K562 (cell line): ENCODE results near the gene ANKRD33. TPM values are rescaled to one million over a fixed set of nuclear protein-coding genes. Genes with fewer than 3 reads are reported as not detected.

Source experiments
- ATAC-seq: fragments of 200-7000 bp; cut with Tn5 transposase; 3 replicates; pipeline ENCODE4 v1.9.1; 2020; ENCODE audit warnings: moderate library complexity
- BruUV-seq: library from RNA; stranded (reverse); fragments of 400-500 nt; replicated peaks from 2 replicates; lab custom pipeline; 2021; lab: Mats Ljungman, UMichigan
- CTCF ChIA-PET: fragments of 300-600 bp; formaldehyde crosslinking; extraction: SDS; loops from one replicate; lab custom pipeline; 2021; ENCODE audit warnings: low intra/inter-chr PET ratio; lab: Yijun Ruan, JAX
- POLR2A ChIA-PET: fragments of 300-600, 350-650 bp; sonication (Branson Sonifier 250); formaldehyde crosslinking; extraction: SDS; loops from one replicate; lab custom pipeline; 2021; ENCODE audit warnings: antibody characterized with exemption, inconsistent platforms; lab: Yijun Ruan, JAX
- DNase-seq, 4 experiments: peaks; one replicate each; pipeline versions ENCODE4 v3.0.0 to v3.0.0-alpha.2; 2011 to 2018; ENCODE audit warnings: low spot score in 3 of 4, mixed read lengths in 3 of 4; ENCODE audit errors: extremely low read depth in 1 of 4
- FAIRE-seq: peaks from 2 replicates; lab custom pipeline; 2011; peaks lifted over from hg19 to GRCh38; lab: Jason Lieb, UNC
- H2AFZ ChIP-seq: 2 replicates; pipeline ENCODE4 v1.6.0; 2011; ENCODE audit warnings: low read depth, low read length, control low read depth, inconsistent platforms
- H3K27ac ChIP-seq: fragments of 200-600 bp; 3 replicates; pipeline ENCODE4 v1.8.0; 2011; ENCODE audit warnings: low read depth, mild to moderate bottlenecking, control low read depth, inconsistent platforms, low read length, moderate library complexity, mixed read lengths; ENCODE audit errors: extremely low read depth
- H3K27me3 ChIP-seq, 2 experiments: fragments of 300-600 bp in 1 of 2; 2 replicates in 1 of 2; 3 replicates in 1 of 2; pipeline versions ENCODE4 v1.6.0 to v1.8.0; 2011; ENCODE audit warnings: inconsistent platforms in 2 of 2, low read length in 2 of 2, mild to moderate bottlenecking in 1 of 2, mixed read lengths in 1 of 2, moderate library complexity in 1 of 2; ENCODE audit not compliant: control insufficient read depth in 2 of 2, insufficient read depth in 2 of 2
- H3K36me3 ChIP-seq: fragments of 300-600 bp; 3 replicates; pipeline ENCODE4 v1.8.0; 2011; ENCODE audit warnings: mild to moderate bottlenecking, low read length, inconsistent platforms; ENCODE audit not compliant: control insufficient read depth, insufficient read depth
- H3K4me1 ChIP-seq, 2 experiments: fragments of 200-600 bp in 1 of 2; replicated peaks in 1 of 2; 2 replicates in 1 of 2; 3 replicates in 1 of 2; pipeline versions ENCODE4 v1.5.1 to v1.8.0; 2011; ENCODE audit warnings: inconsistent platforms in 2 of 2, low read length in 2 of 2, mild to moderate bottlenecking in 1 of 2, mixed read lengths in 1 of 2, moderate library complexity in 1 of 2; ENCODE audit not compliant: control insufficient read depth in 2 of 2, insufficient read depth in 2 of 2
- H3K4me2 ChIP-seq: 2 replicates; pipeline ENCODE4 v1.6.1; 2011; ENCODE audit warnings: low read length, control low read depth, inconsistent platforms, mixed read lengths; ENCODE audit not compliant: insufficient read depth
- H3K4me3 ChIP-seq: fragments of 200-600 bp; sonication (generic), shearing (Covaris generic); 2 replicates; pipeline ENCODE4 v1.5.1; 2016; ENCODE audit warnings: control low read depth, inconsistent platforms
- H3K79me2 ChIP-seq: fragments of 200-600 bp; 3 replicates; pipeline ENCODE4 v1.8.0; 2011; ENCODE audit warnings: low read length, inconsistent platforms; ENCODE audit not compliant: control insufficient read depth, insufficient read depth
- H3K9ac ChIP-seq, 2 experiments: 2 replicates each; pipeline versions ENCODE4 v1.6.0 to v1.6.1; 2011; ENCODE audit warnings: low read depth in 2 of 2, low read length in 2 of 2, control low read depth in 1 of 2, inconsistent platforms in 1 of 2, mild to moderate bottlenecking in 1 of 2, mixed read lengths in 1 of 2; ENCODE audit not compliant: insufficient read depth in 1 of 2
- H3K9me1 ChIP-seq: one replicate; pipeline ENCODE4 v1.6.0; 2011; ENCODE audit warnings: inconsistent platforms, mild to moderate bottlenecking, low read length, moderate library complexity; ENCODE audit not compliant: control insufficient read depth, insufficient read depth
- H3K9me3 ChIP-seq: replicated peaks from 2 replicates; pipeline ENCODE4 v1.5.1; 2011; ENCODE audit warnings: low read depth, low read length, inconsistent platforms; ENCODE audit not compliant: control insufficient read depth, insufficient read depth
- H4K20me1 ChIP-seq: replicated peaks from 2 replicates; pipeline ENCODE4 v1.6.1; 2011; ENCODE audit warnings: low read length, inconsistent platforms, mixed read lengths; ENCODE audit not compliant: control insufficient read depth, insufficient read depth
- EGR1 ChIP-seq: fragments of 450-650 bp; conservative IDR thresholded peaks from 2 replicates; pipeline ENCODE4 v1.6.1; 2017; ENCODE audit warnings: mild to moderate bottlenecking
- HEY1 ChIP-seq: fragments of 250-450 bp; sonication (Bioruptor Pico); IDR thresholded peaks from 2 replicates; pipeline ENCODE4 v1.5.0; 2020; ENCODE audit warnings: mild to moderate bottlenecking, moderate library complexity, borderline replicate concordance
- KDM1A ChIP-seq, 2 experiments: fragments of 450-650 bp; IDR thresholded peaks; 2 replicates each; pipeline ENCODE4 v1.6.1; 2016; ENCODE audit warnings: mild to moderate bottlenecking in 2 of 2
- PCBP1 ChIP-seq: fragments of 200-400 bp; formaldehyde crosslinking; IDR thresholded peaks from 2 replicates; pipeline ENCODE4 v1.6.1; 2018; ENCODE audit warnings: mild to moderate bottlenecking, low read depth, low read length; ENCODE audit not compliant: poor library complexity, severe bottlenecking
- TOE1 ChIP-seq, 2 experiments: fragments of 450-650 bp in 1 of 2; sonication (generic) in 1 of 2; formaldehyde crosslinking in 1 of 2; IDR thresholded peaks; 2 replicates each; pipeline versions ENCODE4 v1.7.1 to v1.8.0; 2016 to 2022; ENCODE audit warnings: borderline replicate concordance in 2 of 2, mild to moderate bottlenecking in 2 of 2, antibody characterized with exemption in 1 of 2, inconsistent platforms in 1 of 2, low read depth in 1 of 2, missing genetic modification reagents in 1 of 2, moderate library complexity in 1 of 2
- TRIM25 ChIP-seq: fragments of 450-650 bp; IDR thresholded peaks from 2 replicates; pipeline ENCODE4 v1.7.0; 2016; ENCODE audit warnings: borderline replicate concordance
- VEZF1 ChIP-seq: fragments of 200-800 bp; sonication (Bioruptor generic); IDR thresholded peaks from 2 replicates; pipeline ENCODE4 v1.6.1; 2017; ENCODE audit warnings: missing genetic modification characterization, missing compliant biosample characterization
- ZNF431 ChIP-seq: sonication (generic); formaldehyde crosslinking; IDR thresholded peaks from 2 replicates; pipeline ENCODE4 v1.8.0; 2022; ENCODE audit warnings: mild to moderate bottlenecking, missing genetic modification reagents
- ZNF785 ChIP-seq: fragments of 250-450 bp; sonication (Bioruptor Pico); IDR thresholded peaks from 2 replicates; pipeline ENCODE4 v1.4.0; 2020; ENCODE audit warnings: mild to moderate bottlenecking
- WGBS: fragments of 100-300 bp; shearing (Covaris generic); methylation state at CpG from one replicate; pipeline ENCODE4 v1.1.6; 2016; ENCODE audit warnings: low coverage, mixed read lengths; ENCODE audit not compliant: insufficient coverage; ENCODE audit errors: missing lambda C conversion rate; 5-methylcytosine and 5-hydroxymethylcytosine counted together
- in situ Hi-C: fragments of 300-500 bp; cut with MboI; formaldehyde crosslinking; loops from 4 replicates; pipeline ENCODE4 v1.15.0; 2018; ENCODE audit warnings: inconsistent platforms, mixed read lengths
- intact Hi-C: fragments of 100-400 bp; cut with micrococcal nuclease; formaldehyde crosslinking; loops from 2 replicates; pipeline ENCODE4 v1.14.2; 2022
- polyA plus RNA-seq, 8 experiments: library from polyadenylated mRNA; depleted of rRNA in 4 of 8; stranded (reverse) in 5 of 8; unstranded in 3 of 8; fragments of >200 nt; fragmentation: Nextera tagmentation in 2 of 8; fragmentation: Illumina TruSeq in 1 of 8; extraction: Ambion mirVana in 2 of 8; extraction: Trizol in 1 of 8; gene quantifications; 2 replicates each; pipeline versions ENCODE4 v1.2.1 to v1.2.3, GENCODE V29; 2011 to 2014; ENCODE audit warnings: inconsistent platforms in 1 of 8, missing spikeins in 1 of 8
- total RNA-seq, 7 experiments: library from RNA; depleted of rRNA in 6 of 7; stranded (reverse); fragments of >200 nt in 6 of 7; fragmentation: Illumina TruSeq in 2 of 7; extraction: Trizol in 2 of 7; gene quantifications; 2 replicates each; pipeline versions ENCODE4 v1.2.1 to v1.2.3, GENCODE V29; 2011 to 2021; ENCODE audit warnings: low replicate concordance in 1 of 7

Gene ANKRD33
- total and polyA plus RNA-seq, 9 of the 15 experiments (the other 6 are each of a cell fraction or from before 2014, with no cell fraction given) = 0.04 to 0.11 (median 0.07) TPM; not detected in 4

GRCh38 chr12:51846911-51847642, 40.8 kb upstream of the ANKRD33 start:
- in situ Hi-C loops = no loop called here
- peaks cover 0 to 21% of the 10 kb centered on the region in 2 experiments; a peak in 3 of 5 replicates for H3K4me1 ChIP-seq
- ChIA-PET POLR2A (no interaction called here), CTCF (no interaction called here)
- FAIRE-seq = no peak
- H3K9me1 ChIP-seq = no peaks in the 10 kb centered on the region
- BruUV-seq = no TSS peak
- no peak overlapping the region for H3K4me2 ChIP-seq
- peak; percentile 17 for TF ChIP-seq PCBP1
- no peak for TF ChIP-seq ZNF785
- H3K79me2 ChIP-seq = no peaks in the 10 kb centered on the region
- 33% methylated on average over 39 of the region's 59 CpGs for WGBS
- peaks cover 14% of the 10 kb centered on the region; the same call in 1 of the 2 replicates for H4K20me1 ChIP-seq
- peak in 2 of 4 experiments; percentile 46 to 47 for DNase-seq
- H2AFZ ChIP-seq = no peak overlapping the region
- H3K27me3 ChIP-seq = peaks cover 31 to 75% of the 10 kb centered on the region in 2 experiments; a peak in 4 of 5 replicates
- no peak overlapping the region for H3K4me3 ChIP-seq
- no peak overlapping the region for H3K27ac ChIP-seq
- H3K9me3 ChIP-seq = no peaks in the 10 kb centered on the region
- intact Hi-C loops = no loop called here
- no peak for ATAC-seq
- no peak overlapping the region for H3K9ac ChIP-seq
- no peaks in the 10 kb centered on the region for H3K36me3 ChIP-seq

- Histone ChIP-seq H3K9me3 (no peaks in the 10 kb centered on the region), H3K9me1 (no peaks in the 10 kb centered on the region), H4K20me1 (peaks cover 14% of the 10 kb centered on the region; the same call in 1 of the 2 replicates), H3K9ac (no peak overlapping the region; a peak in 1 of 4 replicates), H3K27ac (no peak overlapping the region), H3K4me3 (no peak overlapping the region), H2AFZ (no peak overlapping the region), H3K79me2 (no peaks in the 10 kb centered on the region), H3K27me3 (peaks cover 29 to 68% of the 10 kb centered on the region in 2 experiments; a peak in 4 of 5 replicates), H3K36me3 (no peaks in the 10 kb centered on the region), H3K4me1 (peaks cover 0 to 21% of the 10 kb centered on the region in 2 experiments; a peak in 3 of 5 replicates), H3K4me2 (no peak overlapping the region)
- in situ Hi-C loops (no loop called here), intact Hi-C loops (no loop called here)
- WGBS = 4% methylated on average over 17 of the region's 40 CpGs
- DNase-seq = peak; percentile 25 to 73 (median 58)
- ChIA-PET POLR2A (no interaction called here), CTCF (no interaction called here)
- no TSS peak for BruUV-seq
- FAIRE-seq = no peak
- peak; percentile 54 for ATAC-seq
- TF ChIP-seq PCBP1 (peak; percentile 9), ZNF431 (CRISPR knock-in tag) (no peak), TRIM25 (no peak), HEY1 (no peak), KDM1A (IDR thresholded peaks at IDR 0.05) (0 out of 4 replicates have a peak, but pooled peaks of 1 of the 2 experiments have one; percentile 7), EGR1 (peak; percentile 45; the same call in 1 of the 2 replicates), TOE1 (IDR thresholded peaks at IDR 0.05; ENCODE audit: borderline replicate concordance) (no peak), TOE1 (CRISPR knock-in tag; IDR thresholded peaks at IDR 0.05; ENCODE audit: borderline replicate concordance, low read depth) (no peak), VEZF1 (CRISPR knock-in tag) (no peak)
Measured at GRCh38 chr12:51847643-51848325, 40.1 kb upstream of the ANKRD33 start.
